Bone marrow (tissue), 2 donors: ENCODE data around the gene NF1.
"Not testable (repeated sequence)": the region's sequence is repeated elsewhere in the genome, so short reads cannot be mapped to it uniquely, and the experiment has no call there.

ENCODE experiments used
- DNase-seq, 2 donors: peaks; one replicate each; lab custom pipeline; 2025; lab: John Stamatoyannopoulos, UW

The NF1 gene

DNA sequence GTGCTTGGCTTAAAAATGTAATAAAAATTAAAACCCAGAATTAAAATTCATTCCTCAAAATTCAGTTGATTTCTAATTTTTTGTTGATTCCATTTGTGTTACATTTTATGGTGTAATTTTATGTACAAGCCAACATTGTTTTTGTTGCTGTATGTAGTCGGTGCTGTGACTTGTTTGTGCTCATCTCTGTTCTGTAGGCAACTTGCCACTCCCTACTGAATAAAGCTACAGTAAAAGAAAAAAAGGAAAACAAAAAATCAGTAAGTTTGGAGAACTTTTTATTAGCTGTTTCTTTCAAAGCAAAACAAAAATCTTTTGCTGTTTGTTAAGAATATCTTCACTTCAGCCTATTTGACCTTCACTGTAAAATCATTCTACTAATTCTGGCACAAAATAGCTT, 158.0 kb downstream of the NF1 start:
- no peak for DNase-seq

DNA sequence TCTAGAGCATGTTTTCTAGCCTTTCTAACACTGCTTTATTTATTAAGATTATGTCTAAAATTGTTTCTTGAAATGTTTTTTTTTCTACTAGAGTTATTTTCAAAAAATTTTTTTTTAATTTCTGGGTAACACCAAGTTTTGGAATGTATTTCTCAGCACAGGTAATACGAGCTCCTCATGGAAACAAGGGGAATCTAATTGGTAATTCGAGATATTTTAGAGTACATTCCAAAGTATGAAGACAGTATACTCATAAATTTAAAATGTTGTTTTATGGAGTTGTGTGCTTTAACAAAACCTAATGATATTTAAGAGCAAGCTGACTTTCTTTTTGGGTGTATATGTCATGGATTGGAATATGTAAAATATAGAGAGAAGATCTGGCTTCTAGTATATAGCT, 159.9 kb downstream of the NF1 start:
- no peak for DNase-seq

DNA sequence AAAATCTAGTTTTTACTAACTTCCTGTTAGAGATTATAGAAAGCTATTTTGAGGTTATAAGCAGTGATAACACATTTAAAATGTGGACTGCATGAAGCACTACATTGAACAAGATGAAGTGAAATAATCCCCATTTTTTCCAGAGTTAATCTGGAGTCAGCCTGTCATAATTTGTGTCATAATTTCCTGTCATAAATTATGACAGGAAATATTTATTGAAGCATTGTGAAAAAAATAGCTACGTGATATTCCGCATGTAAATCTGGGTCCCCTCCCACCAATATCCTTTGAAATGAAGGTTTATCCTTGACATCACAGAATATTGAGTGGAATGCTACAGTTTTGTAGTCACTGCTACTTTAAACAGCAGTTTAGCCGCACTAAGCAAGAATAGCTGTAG, 162.2 kb downstream of the NF1 start:
- no peak for DNase-seq

DNA sequence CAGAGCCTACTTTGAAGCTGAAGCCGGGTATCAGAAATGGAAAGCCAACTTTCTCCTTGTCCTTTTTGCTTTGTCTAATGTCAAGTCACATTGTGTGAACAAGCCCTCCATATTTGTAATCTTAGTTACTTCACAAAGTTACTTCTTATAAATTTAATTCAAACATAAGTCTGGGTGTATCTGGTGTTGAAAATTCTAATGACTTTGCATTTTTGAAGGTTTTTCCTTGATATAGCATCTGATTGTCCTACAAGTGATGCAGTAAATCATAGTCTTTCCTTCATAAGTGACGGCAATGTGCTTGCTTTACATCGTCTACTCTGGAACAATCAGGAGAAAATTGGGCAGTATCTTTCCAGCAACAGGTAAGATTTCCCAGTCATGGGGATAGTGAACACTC, 165.4 kb downstream of the NF1 start:
- no peak for DNase-seq

DNA sequence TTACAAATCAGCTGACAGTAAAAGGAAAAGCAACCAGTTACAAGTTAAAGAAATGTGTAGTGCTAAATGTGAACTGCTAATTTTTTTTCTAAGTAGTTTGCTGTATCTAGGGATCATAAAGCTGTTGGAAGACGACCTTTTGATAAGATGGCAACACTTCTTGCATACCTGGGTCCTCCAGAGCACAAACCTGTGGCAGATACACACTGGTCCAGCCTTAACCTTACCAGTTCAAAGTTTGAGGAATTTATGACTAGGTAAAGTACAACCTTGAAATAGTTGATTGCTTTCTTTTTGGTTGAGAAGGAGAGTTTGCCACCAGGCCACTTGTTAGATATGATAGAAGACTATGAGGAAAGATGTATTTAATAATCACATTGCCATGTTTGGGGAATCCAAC, 166.8 kb downstream of the NF1 start:
- no peak for DNase-seq

DNA sequence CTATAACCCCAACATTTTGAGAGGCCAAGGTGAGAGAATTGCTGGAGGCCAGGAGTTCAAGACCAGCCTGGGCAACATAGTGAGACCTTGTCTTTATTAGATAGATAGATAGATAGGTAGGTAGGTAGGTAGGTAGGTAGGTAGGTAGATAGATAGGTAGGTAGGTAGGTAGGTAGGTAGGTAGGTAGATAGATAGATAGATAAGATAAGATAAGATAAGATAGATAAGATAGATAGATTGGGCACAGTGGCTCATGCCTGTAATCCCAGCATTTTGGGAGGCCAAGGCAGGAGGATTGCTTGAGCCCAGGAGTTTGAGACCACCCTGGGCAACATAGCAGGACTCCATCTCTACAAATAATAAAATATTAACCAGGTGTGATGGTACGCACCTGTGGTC, 168.1 kb downstream of the NF1 start:
- not testable (repeated sequence) for DNase-seq

DNA sequence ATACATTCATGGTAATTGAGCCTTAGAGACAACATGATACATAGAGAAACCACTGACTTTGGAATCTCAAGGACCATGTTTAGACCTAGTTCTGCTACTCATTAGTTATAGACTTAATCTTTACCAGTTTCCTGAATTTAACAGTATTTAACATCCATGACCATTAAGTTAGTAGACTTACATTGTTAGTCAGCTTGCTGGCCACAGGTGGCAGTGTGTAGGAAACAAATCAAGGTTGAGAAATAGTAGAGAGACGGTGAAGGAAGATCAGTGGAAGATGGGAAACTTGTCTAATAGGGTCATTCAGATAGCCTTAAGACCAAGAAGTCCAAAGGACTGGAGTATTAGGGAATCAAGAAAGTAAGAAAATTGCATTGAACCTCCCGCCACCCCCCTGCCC, 171.3 kb downstream of the NF1 start:
- no peak for DNase-seq

DNA sequence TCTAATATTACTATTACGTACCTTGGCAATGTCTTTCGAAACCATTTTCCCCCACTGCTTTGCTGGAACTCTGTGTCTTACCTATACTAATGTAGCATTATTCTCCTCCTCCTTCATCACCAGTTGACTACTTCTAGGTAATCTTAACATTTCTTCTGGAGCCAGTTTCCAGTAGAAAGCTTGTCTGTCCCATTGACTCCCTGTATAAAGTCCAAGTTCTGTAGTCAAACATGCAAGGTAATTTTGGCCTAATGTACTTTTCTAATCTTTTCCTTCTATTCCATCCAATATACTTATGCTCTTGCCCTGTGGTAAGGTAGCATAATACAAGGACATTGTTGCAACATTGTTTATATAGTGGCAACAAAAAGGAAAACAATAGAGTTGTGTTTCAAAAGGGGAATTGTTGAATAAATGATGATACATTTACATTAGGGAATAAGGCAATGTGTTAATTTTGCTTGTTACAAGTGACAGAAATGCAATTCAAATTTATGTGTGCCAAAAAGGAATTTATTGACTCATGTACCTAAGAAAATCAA, 174.3 kb downstream of the NF1 start:
- no peak for DNase-seq

DNA sequence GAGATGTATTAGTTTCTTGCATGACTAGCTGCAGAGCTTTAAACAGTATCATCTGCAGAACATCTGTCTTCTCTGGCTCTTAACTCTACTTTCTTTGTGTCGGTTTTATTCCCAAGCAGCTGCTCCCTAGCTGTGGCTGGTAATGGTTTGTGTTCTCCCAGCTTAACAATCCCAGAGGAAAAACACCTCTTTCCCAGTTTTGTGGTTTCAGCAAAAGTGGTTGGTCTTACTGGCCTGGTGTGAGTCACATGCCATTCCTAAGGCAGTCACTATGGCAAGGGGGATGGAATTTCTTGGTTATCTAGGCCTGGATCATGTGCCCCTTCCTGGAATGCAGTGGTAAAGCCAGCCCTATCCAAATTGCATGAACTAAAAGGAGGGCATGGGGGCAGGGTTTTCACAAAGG, 174.8 kb downstream of the NF1 start:
- no peak for DNase-seq

DNA sequence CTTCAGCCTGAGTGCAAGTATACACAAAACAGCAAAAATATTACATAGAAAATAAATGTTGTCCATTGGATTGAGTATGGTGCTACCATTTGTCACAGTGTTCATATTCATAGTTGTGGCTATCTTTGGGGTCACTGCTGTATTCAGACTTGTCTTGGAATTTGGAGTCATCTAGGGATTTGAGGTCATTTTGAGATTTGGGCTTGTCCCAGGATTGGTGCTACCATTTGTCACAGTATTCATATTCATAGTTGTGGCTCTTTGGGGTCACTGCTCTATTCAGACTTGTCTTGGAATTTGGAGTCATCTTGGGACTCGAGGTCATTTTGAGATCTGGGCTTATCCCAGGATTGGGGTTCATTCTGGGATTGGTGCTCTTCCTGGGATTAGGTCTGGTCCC, 177.5 kb downstream of the NF1 start:
- no peak for DNase-seq

DNA sequence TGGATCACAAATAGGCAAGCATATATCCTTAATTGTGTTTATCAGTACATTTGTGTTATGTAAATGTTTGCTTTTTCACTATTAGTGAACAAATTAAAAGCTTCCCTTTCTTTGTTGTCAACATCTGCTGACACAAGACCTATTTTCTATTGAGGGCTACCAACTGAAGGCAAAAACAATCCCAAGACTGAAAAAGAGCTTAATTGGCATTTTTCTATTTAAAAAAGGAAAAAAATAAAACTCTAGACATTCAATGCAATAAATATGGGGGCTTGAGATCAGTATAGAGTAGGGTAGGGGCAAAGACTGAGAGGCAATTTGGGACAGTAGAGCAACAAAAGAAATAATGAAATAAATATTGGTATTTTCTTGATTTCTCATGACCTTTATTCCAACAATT, 178.0 kb downstream of the NF1 start:
- no peak for DNase-seq

DNA sequence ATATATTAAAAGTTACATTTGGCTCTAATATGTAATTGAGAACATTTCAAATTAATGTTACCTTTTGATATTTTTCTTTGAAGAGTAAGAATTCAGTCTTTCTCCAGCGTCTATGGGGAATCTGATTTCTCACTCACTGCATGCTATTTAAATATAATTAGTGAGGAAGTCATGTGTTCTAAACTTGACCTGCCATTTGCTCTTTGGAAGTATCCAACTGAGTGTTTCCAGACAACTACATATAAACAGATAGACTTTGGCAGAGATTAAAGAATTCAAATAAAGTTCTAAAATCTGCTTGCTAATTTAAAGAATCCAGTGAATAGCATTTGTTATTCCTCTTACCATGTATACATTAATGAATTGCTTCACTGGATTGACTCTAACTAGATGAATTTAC, 178.7 kb downstream of the NF1 start:
- DNase-seq: no peak

DNA sequence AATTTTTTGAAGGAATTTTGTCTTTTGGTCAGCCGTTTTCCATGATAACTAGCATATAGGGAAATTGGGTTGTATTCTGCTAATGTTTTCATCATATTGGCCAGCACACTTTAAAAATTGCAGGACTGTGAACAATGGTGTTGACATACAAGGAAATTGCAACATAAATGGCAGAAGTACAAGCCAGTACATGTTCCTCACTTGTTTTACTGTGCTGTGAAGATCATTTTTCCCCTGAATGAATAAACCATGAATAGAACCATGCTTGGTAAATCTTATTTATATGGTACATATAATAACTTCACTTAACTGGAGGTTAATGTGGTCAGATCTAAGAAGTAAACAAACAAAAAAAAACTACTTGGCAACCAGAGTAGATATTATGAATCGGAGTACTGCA, 179.5 kb downstream of the NF1 start:
- no peak for DNase-seq

DNA sequence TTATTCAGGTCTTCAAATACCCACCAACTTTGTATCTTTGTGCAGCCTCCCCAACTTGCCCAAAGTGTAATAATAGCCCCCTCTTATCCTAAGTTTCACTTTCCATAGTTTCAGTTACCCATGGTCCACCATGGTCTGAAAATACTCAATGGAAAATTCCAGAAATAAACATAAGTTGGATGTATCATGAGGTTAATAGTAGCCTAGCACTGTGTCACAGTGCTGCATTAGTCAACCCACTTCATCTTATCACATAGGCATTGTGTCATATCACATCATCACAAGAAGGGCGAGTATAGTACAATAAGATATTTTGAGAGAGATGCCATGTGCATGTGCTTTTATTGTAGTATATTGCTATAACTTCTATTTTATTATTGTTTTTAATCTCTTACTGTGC, 180.3 kb downstream of the NF1 start:
- DNase-seq: no peak

DNA sequence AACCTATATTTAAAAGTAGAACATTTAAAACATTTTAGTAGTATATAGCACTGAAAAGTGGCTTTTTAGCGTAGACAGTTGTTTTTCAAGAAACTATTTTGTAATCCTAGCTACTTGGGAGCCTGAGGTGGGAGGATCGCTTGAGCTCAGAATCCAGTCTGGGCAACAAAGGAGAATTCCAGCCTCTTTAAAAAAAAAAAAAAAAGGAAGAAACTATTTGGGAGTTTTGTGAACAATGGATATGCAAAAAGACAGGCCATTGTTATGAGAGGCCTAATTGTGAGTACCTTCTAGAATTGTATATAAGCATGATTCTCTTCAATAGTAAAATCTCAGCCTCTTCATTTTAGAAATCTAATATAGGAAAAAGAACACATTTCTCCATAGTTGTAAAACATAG, 184.6 kb downstream of the NF1 start:
- DNase-seq: no peak

DNA sequence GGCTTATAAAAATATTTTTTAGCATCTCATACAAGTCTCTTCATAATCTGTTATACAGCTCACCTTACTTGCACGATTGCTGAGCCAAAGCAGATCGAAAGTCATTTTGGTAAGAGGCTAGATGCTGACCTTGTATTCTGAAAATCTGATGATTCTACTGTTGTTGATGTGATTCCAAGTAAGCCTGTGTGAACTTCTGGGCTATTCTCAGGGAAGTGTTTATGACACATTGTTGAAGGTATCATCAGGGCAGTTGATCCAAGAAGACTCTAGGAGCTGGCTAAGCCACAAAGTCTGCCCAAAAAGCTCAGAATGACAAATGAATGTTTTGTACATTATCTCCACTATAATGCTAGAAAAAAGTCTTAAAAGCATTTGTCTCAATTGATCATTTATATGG, 186.3 kb downstream of the NF1 start:
- DNase-seq: no peak

DNA sequence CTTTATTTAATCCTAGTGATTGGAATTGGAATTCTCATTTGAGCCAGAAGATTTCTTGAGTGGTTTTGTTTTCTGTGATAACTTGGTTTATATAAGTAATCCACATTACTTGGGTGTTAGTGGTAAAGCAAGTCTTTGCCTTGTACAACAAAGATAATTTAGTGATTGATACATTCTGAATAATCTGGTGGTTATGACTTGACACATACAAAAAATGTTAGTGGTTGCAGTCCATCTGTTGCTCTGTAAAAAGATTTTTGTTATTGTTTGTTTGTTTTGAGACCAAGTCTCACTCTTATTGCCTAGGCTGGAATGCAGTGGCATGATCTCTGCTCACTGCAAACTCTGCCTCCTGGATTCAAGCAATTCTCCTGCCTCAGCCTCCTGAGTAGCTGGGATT, 189.1 kb downstream of the NF1 start:
- DNase-seq: no peak

DNA sequence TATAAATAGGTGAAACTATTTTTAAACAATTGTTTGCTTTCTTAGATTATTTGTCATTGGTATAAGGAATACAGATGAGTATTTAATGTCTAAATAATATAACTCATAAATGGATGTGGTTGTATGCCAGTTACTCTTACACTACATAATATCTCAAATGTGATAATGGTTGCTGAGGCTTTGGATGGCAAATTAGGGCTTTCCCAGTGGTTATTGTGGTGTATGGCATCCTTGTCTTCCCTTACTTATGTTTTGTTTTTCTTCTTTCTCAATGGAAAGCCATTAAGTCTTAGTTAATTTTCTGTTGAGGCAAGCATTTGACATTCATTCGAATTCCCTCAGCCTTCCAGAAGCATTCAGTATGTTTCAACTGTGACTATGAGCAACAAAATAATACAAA, 191.8 kb downstream of the NF1 start:
- no peak for DNase-seq

DNA sequence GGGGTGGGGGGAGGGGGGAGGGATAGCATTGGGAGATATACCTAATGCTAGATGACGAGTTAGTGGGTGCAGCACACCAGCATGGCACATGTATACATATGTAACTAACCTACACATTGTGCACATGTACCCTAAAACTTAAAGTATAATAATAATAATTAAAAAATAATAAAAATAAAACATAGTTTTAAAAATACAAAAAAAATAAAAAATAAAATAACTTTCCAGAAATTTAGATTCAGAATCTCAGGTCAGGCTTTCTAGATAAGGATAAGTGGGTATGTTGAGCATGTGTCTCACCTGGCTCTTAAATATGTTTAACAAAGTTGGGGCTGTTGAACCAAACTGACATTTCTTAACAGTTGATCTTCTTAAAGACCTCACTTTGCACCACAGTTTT, 193.2 kb downstream of the NF1 start:
- not testable (repeated sequence) for DNase-seq

DNA sequence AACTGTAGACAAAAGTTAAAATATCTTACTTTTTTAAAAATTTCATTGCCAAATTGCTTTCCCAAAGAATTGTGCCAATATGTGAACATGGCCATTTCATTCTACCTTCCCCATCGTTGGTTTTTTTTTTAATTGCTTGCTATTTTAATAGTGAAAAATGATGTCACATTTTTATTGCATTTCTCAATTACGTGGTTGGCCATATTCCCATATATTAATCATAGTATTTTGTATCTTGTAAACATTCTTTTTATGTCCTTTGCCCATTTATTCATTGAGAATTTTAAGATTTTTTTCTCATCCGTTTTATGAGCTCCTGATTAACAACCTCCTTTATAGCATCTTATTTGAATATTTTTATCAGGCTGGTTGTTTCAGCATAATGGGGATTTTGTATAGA, 195.0 kb downstream of the NF1 start:
- DNase-seq: no peak

DNA sequence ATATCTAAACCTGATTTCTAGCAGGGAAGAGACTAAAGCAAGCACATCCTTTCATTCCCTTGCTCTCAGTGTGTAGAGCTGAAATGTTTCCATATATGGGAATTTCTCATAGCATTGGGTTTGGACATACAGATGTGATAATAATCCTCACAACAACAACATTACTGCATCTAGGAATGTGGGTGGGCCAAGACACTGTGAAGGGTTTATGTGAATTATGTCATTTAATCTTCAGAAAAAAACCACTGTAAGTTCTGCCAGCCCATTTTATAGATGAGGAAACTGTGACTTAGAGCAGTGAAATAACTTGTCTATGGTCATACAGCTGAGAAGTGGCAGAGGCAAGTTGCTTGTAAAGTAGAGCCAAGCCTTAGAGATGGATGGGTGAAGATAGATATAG, 197.0 kb downstream of the NF1 start:
- no peak for DNase-seq

DNA sequence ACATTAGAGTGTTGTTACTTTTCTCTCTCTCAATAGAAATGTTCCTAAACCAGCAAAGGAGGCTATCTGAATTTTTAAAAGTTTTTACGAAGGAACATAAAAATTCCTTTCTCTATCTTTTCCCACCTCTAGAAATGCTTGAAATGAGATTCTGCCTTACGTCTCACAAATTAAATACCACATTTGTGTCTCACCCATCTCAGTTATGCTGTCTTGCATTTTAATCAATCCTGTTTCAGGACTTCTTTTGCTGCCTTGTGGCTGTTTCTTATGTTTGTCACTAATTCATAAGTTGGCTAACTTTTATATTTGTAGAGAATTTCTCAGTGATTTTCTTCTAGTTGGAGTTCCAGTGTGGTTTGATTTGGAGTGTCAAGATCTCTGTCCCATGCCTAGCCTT, 198.8 kb downstream of the NF1 start:
- DNase-seq: no peak

DNA sequence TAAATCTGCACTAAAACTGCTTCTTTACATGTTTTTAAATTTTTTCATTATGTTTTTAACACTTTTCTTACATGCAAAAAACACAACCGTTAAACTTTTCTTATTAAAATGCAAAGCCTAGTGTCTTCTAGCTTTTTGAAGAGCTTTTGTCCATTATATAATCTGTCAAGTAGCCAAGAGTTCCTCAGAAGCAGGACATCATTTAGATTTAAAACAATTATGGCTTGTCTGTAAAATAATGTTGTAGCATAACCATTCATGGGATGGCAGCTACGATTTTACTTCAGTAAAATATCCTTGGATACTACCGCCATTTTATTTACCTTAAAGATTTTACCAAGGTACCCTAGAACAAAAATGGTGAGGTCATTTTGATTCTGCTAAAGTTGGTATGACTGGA, 199.5 kb downstream of the NF1 start:
- no peak for DNase-seq

DNA sequence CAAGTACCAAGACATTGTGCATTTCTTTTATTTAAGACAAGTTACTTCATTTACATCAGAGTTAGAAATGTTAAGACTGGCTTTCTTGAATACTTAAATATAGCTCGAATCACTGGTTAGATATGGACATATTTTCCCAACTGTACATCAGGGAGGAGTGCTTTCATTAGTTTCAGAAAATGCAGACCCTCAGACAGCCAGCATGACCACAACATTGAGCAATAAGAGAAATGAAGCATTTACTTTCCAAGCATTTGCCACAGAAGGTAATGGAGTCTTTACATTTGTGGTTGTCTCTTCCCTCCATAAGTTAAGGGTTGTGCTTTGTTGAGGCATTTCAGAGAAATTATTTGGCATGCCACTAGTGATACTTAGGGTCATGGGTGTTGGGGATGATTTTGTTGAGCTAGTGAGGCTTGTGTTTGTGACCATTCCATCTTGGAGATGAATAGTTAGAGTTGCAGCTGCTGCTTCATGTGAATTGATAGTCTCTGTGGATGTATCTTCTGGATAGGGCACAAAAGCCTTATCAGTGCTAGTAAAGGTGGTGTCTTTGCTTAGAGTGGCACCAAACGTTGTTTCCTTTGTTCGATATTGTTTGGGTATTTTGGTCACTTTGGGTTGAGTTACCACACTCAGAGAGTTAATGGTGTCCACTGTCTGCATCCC, 200.2 kb downstream of the NF1 start:
- DNase-seq: no peak

DNA sequence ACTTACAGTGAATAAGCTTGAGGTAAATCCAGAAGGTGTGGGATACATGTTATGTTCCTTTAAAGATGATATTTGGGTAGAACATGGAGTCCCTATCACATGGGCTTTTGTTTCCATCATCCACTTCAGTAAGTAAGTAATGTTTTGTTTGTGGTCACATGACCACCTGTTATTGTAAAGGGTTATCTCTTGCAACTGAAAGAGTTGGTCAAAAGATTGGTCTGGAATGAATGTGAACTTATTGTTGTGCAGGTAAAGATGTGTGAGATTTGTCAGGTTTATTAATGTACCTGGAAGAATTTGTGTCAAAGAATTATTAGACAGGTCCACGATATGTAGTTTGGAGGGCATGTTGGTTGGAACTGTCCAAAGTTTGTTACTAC, 200.7 kb downstream of the NF1 start:
- no peak for DNase-seq
